Myocyte (in vitro differentiated cells): ENCODE measurements around the gene TNS4. TPM values are rescaled to one million over a fixed set of nuclear protein-coding genes. Genes with fewer than 3 reads are reported as not detected.

ENCODE experiments used
- DNase-seq: peaks from one replicate; pipeline ENCODE4 v3.0.0-alpha.2; 2012; ENCODE audit warnings: low read depth
- total RNA-seq: library from RNA; depleted of rRNA; stranded (reverse); fragments of >200 nt; gene quantifications from 2 replicates; pipeline ENCODE4 v1.2.3, GENCODE V29; 2014

The TNS4 gene
- total RNA-seq, 1 donor from 2014 or later = not detected

GRCh38 chr17:40442392-40443195 is 58.8 kb downstream of the TNS4 start:
- DNase-seq = no peak

- no peak for DNase-seq
These were observed 61.3 kb downstream of the TNS4 start for GRCh38 chr17:40440166-40440565.

GRCh38 chr17:40437095-40437732 is 64.2 kb downstream of the TNS4 start:
- DNase-seq = no peak

GRCh38 chr17:40436636-40437035 is 64.8 kb downstream of the TNS4 start:
- no peak for DNase-seq

- DNase-seq = no peak
These were observed 67.6 kb downstream of the TNS4 start for GRCh38 chr17:40433551-40434415.

GRCh38 chr17:40432864-40433528 is 68.4 kb downstream of the TNS4 start:
- DNase-seq = peak; percentile 23

- no peak for DNase-seq
These were observed 70.2 kb downstream of the TNS4 start for GRCh38 chr17:40431231-40431602.

- DNase-seq = no peak
These were observed 70.9 kb downstream of the TNS4 start for GRCh38 chr17:40430272-40431230.

GRCh38 chr17:40427002-40427491 is 74.4 kb downstream of the TNS4 start:
- no peak for DNase-seq

Other genes starting within 250 kb of the TNS4 start
- gene CDC6, start 213.7 kb downstream of the TNS4 start, total RNA-seq = 2.6 and 3.8 TPM in 2 replicates
- 37.2 and 39.2 TPM in 2 replicates for gene RARA, start 192.4 kb downstream of the TNS4 start, total RNA-seq
- not detected in 2 replicates for gene GJD3, start 136.9 kb downstream of the TNS4 start, total RNA-seq
- 2.2 and 2.3 TPM in 2 replicates for gene TOP2A, start 83.7 kb downstream of the TNS4 start, total RNA-seq
- 37.4 and 41.3 TPM in 2 replicates for gene IGFBP4, start 58.2 kb downstream of the TNS4 start, total RNA-seq
- 0.05 TPM in 1 of 2 replicates, not detected in the other for gene CCR7, start 63.8 kb upstream of the TNS4 start, total RNA-seq
- 121 and 130 TPM in 2 replicates for gene SMARCE1, start 146.2 kb upstream of the TNS4 start, total RNA-seq
- not detected in 2 replicates for gene KRT222, start 163.6 kb upstream of the TNS4 start, total RNA-seq
- not detected in 2 replicates for gene KRT24, start 202.1 kb upstream of the TNS4 start, total RNA-seq